CD4-positive, alpha-beta T cell treated with Interleukin-1 beta for 1 hour (primary cell): ENCODE data around the gene OR2B6.
"Not testable (repeated sequence)": the region's sequence is repeated elsewhere in the genome, so short reads cannot be mapped to it uniquely, and the experiment has no call there.

Experiments used
- DNase-seq, 2 donors: peaks; one replicate each; pipeline ENCODE4 v3.0.0-alpha.2; 2020 to 2022

The OR2B6 gene

DNA sequence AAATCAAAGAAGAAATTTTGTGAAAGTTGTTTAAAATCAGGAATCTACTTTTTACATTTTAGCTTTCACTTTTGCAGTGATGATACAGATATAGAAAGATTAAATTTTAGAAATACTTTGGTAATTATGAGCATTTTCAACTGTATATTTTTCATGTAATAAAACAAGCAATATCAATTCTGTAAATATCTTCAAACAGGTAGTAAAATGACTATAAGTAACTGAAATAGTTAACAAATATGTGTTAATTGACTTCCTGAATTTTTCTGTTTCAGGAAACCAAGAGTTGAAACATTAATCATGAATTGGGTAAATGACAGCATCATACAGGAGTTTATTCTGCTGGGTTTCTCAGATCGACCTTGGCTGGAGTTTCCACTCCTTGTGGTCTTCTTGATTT lies at the start of gene OR2B6:
TSS of gene OR2B6 (plus strand) at position 301 of the 400 bp plus-strand sequence. CDS start at position 301, 0 bp downstream.
- DNase-seq: no peak

DNA sequence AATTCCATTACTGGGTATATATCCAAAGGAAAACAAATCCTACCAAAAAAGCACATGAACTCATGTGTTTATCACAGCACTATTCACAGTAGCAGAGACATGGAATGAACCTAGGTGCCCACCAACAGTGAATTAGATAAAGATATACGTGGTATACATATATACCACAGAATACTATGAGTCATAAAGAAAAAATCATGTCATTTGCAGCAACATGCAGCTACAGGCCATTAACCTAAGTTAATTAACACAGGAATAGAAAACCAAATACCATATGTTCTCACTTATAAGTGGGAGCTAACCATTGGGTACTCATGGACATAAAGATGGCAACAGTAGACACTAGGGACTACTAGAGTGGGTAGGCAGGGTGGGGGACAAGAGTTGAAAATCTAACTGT lies 49.0 kb upstream of the OR2B6 start:
- DNase-seq: no peak

DNA sequence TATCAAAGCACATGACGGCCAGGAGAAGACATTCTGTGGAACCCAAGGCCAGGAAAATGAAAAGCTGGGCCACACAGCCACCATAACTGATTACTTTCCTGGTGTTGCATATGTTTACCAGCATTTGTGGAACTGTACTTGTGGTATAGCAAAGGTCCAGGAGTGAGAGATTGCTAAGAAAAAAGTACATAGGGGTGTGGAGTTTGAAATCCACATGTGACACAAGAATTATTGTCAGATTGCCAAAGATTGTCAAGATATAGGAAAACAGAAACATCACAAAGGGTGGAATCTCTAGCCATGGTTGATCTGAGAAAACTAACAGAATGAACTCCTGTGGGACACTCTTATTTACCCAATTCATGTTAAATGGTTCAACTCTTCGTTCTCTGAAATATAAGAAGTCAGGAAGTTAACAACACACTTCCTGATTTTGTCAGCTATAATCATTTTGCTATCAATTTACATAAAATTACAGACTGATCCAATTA lies 45.0 kb upstream of the OR2B6 start, which contains the start of gene OR2B2:
TSS of gene OR2B2 (minus strand) at position 441 of the 491 bp plus-strand sequence. CDS start at position 364, 77 bp downstream.
- no peak for DNase-seq

DNA sequence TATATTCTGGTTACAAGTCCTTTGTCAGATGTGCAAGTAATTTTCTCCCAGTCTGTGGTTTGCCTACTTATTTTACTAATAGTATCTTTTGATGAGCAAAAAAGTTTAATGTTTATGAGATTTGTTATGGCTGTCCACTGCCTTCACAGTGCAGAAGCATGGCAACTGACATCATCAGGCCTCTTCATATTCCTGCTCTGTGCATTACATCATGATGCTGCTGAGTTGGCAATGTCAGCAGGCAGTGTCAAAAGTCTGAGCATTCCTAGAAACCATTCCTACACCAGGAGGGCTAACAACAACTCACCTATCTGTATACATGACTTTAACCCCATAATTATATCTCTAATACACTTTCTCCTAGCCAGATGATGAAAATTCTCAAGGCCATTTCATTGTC lies 34.1 kb upstream of the OR2B6 start:
- no peak for DNase-seq

DNA sequence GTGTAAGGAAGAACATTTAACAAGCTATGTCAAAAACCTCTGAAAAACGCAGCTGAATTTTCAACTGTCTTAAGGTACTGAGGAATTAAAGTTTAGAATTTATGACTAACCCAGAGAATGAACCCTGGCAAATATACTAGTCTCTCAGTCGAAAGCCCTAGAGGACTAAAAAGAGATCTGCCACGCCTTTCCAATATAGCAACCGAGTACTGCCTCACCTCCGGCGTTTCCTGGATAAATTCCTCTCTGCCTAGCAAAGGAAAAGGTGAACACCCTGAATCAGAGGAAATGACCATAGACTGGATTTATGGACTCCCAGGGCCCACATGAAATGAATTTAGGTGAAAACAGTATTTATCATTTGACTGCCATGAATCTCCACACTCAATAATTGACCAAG lies 32.9 kb upstream of the OR2B6 start:
- DNase-seq: no peak

DNA sequence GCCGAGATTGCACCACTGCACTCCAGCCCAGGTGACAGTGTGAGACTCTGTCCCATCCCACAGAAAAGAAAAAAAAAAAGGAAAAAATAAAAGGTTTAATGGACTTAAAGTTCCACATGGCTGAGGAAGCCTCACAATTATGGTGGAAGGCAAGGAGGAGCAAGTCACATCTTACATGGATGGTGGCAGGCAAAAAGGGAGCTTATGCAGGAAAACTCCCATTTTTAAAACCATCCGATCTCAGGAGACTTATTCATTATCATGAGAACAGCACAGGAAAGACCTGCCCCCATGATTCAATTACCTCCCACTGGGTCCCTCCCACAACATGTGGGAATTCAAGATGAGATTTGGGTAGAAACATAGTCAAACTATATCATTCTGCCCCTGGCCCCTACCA lies 29.0 kb upstream of the OR2B6 start:
- DNase-seq: not testable (repeated sequence)

DNA sequence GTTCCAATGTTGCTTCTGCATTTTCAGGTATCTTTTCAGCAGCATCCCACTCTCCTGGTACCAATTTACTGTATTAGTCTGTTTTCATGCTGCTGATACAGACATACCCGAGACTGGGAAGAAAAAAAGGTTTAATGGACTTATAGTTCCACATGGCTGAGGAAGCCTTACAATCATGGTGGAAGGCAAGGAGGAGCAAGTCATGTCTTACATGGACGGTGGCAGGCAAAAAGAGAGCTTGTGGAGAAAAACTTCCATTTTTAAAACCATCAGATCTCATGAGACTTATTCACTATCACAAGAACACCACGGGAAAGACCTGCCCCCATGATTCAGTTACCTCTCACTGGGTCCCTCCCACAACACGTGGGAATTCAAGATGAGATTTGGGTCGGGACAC lies 27.1 kb upstream of the OR2B6 start:
- DNase-seq: not testable (repeated sequence)

DNA sequence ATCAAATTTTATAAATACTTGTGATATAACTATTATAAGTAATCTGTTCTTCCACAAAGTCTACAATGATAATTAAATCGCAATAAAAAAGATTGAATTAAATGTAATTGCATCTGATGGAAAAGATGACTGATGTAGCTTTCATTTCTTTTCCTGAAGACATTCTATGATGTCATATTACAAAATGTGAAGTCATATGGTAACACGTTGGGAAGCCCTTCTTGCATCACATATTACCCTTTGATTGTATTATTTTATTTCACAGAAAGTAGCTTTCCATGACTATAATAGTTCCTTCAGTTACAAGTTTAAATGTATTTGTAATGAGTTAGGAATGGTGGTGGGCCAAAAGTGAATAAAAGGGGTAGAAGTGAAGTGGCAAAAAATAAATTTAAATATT lies 25.8 kb upstream of the OR2B6 start:
- DNase-seq: no peak

DNA sequence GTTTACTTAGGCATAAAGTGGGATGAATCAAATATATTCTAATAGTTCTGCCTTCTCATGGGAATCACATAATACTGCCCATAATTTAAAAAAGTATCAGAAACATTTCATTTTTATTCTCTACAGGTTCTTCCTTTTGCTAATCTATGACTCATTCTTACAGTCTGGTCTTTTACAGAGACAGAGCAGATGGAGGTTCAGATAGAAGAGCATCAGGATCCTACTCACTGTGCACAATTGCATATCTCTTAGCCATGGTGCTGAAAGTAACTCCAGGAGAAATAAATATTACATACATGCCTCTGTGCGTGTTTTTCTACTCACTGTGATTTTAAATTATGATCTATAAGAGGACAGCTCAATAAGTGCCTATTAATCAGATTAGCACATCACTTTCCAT lies 16.3 kb upstream of the OR2B6 start:
- DNase-seq: no peak

DNA sequence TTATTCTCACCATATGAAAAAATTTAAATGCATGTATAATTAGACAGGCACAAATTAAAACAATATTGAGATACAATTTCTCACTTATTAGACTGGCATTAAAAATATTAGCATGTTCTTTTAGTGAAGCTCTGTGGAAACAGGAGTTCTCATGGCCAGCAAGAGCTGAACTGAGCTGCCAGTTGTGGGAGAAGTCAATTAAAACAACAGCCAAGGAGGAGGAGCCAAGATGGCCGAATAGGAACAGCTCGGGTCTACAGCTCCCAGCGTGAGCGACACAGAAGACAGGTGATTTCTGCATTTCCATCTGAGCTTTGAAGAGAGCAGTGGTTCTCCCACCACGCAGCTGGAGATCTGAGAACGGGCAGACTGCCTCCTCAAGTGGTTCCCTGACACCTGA lies 14.0 kb upstream of the OR2B6 start:
- DNase-seq: not testable (repeated sequence)

DNA sequence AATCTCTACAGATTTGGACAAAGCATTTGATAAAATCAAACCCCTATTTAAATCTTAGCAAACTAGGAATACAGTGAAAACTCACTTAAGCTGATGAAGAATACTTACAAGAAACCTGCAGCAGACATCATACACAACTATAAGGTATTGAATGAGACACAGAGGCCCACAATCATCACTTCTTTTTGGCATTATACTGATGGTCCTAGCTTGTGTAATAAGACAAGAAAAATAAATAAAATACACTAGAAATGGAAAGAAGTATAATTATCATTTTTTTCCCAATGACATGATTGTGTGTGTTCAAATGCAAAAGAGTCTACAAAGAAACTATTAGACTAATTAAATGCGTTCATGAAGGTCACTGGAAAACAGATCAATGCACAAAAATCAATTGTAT lies 8.8 kb upstream of the OR2B6 start:
- DNase-seq: no peak

DNA sequence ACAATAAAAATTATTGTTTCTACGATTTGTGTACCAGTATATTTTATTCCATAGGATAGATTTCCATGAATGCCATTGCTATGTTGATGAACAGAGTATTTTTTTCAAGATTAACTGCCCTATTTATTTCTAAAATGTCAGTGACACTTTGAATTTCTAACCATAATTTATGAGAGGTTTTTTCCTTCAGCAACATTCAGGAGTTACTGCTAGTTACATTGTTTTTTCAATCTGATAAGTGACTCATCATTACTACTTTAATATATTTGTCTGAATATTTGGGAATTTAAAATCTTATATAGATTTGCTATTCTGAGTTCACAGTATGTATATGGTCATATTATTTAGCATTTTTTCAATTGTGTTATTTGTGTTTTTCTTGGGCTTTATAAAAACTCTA lies 6.0 kb upstream of the OR2B6 start:
- DNase-seq: no peak

DNA sequence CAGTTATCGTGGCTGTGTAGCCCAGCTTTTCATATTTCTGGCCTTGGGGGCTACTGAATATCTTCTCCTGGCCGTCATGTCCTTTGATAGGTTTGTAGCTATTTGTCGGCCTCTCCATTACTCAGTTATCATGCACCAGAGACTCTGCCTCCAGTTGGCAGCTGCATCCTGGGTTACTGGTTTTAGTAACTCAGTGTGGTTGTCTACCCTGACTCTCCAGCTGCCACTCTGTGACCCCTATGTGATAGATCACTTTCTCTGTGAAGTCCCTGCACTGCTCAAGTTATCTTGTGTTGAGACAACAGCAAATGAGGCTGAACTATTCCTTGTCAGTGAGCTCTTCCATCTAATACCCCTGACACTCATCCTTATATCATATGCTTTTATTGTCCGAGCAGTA lies 475 bp downstream of the OR2B6 start:
- no peak for DNase-seq

DNA sequence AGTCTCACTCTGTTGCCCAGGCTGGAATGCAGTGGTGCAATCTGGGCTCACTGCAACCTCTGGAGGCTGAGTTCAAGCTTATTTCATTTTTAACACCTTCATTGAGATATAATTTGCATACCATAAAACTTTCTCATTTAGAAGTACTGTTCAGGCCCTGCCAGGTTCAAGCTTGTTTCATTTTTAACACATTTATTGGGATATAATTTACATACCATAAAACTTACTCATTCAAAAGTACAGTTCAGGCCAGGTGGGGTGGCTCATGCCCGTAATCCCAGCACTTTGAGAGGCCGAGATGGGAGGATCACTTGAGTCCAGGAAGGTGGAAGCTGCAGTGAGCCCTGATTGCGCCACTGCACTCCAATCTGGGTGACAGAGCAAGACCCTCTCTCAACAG lies 5.5 kb downstream of the OR2B6 start:
- no peak for DNase-seq

DNA sequence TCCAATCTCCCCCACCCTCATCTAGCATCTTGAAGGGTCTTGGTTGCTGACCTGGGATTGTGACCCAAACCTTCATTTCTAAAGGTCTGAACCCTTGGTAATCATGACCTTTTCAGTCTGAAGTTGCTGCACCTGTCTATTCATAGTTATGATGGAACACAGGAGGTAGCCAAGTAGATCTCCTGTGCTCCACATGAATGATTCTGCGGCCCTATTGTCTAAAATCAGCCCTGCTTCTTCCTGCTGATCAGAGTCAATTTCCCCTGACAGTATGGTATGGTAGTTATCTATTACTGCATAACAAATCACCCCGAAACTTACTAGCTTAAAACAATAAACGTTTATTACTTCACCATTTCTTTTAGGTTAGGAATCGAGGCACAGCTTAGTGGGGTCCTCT lies 9.0 kb downstream of the OR2B6 start:
- no peak for DNase-seq

DNA sequence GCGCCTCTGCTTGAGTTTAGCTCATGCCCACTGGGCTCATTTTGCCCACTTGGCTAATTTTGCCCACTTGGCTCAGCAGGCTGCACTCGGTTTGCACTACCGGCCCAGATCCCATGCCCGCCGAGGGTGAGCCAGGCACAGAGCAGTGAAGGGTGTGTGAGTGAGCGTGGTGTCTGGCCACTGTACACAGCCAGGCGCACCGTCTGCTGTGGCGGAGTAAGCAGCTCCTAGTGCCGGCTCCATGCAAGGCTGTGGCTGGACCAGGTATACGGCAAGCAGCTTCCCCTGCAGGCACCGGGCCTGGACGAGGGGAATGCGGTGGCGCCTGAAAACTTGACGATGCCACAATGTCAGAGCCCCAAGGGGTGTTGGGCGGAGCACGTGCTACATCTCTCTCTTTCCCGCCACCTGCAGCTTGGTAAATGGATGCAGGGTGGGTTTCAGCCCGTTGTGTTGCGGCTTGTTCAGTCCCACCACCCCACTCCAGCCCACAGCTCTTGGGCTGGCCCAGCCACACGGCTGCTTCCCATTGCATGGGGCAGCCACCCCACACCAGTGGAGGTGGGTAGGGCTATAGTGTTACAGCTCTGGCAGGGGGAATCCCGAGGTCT lies 9.9 kb downstream of the OR2B6 start:
- no peak for DNase-seq

DNA sequence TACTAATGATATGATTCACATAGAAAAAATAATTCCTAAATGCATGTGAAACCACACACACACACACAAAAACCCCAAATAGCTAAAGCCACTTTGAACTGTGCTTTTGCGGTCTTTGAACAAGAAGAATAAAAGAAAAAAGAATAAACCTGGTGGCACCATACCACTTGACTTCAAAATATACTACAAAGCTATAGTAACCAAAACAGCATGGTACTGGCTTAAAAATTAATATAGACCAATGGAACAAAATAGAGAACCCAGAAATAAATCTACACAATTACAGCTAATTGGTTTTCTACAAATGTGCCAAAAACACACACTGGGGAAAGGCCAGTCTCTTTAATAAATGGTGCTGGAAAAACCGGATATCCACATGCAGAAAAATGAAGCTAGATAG lies 13.4 kb downstream of the OR2B6 start:
- no peak for DNase-seq

DNA sequence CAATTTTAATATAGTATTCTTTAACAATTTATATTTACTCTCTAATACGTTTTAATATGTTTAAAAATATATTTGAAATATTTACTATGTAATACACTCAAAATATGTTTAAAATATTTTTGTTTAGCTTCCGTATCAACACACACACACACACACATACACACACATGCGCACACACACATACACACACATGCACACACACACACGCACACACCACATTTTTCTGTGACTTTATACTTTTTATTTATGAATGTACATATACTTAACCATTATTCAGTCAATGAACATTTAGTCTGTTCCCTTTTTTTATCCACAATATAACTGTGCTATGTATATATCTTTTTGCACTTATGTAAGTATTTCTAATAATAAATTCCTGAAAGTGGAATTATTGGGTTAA lies 15.7 kb downstream of the OR2B6 start:
- DNase-seq: no peak

DNA sequence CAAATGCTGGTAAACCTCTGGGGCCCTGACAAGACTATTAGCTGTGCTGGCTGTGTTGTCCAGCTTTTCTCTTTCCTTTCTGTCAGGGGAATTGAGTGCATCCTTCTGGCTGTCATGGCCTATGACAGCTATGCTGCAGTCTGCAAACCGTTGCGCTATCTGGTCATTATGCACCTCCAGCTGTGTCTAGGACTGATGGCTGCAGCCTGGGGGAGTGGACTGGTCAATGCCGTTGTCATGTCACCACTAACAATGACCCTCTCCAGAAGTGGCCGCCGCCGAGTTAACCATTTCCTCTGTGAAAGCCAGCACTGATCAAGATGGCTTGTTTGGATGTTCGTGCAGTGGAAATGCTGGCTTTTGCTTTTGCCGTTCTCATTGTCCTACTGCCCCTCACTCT lies 20.3 kb downstream of the OR2B6 start:
- no peak for DNase-seq

DNA sequence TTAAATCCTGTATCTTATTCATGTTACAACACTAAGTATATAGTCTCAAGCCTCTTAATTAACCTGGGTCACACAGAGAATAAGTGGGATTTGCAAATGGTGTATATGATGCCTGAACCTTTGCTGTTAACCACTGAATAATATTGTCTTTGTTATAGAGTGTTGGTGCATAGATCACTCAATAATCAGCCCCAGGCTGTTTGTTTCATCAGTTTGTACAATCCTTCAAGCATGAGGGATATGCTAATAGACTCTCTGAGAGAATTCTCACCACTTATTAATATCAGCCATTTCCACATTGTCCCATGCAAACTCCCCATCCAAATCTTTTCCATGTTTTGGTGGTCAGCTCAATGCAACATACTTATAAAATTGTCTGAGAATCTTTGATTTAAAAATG lies 21.7 kb downstream of the OR2B6 start:
- no peak for DNase-seq

DNA sequence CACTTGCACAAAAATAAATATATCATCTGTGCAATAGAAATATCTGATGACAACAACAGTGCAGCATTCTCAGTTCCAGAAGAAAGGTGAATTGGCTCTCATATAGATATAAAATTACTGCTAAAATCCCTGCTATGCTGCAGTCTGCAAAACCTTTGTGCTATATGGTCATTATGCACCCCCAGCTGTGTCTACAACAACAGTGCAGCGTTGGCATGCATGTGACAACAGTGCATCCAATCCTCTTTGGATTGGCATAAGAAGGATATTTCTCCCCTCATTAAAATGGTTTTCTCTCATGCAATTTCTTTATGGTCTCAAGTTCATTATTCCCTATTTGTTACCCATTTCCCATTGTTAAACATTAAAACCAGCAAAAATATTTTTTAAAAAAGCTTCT lies 23.1 kb downstream of the OR2B6 start:
- DNase-seq: no peak

DNA sequence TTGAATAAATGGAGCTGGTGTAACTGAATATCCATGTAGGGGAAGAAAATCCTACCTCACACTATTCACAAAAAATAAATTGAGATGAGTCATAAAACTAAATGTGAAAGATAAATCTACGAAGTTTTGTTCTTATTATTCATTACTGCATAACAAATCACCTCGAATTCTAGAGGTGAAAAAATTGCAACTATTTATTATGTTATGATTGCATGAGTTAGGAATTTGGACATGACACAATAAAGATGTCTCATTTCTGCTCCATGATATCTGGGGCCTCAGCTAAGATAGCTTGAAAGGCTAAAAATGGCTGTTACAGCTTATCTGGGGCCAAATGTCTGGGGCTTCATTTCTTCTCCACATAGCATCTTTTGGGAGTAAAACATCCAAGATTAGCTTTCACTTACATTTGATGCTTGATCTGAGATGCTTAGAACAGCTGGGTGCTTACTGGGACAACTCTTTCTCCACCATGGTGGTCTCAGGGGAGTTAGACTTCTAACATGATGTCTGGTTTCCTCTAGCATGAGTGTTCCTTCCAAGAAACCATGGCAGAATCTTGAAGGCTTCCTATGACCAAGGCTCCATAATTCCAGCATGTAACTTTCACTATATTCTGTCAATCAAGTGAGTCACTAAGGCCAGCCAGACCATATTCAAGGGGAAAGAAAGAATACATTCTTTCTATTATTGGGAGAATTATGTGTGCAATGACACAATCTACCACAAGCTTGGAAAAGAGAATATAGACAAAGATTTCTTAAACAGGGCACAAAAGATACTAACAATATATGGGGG lies 30.1 kb downstream of the OR2B6 start:
- DNase-seq: no peak

DNA sequence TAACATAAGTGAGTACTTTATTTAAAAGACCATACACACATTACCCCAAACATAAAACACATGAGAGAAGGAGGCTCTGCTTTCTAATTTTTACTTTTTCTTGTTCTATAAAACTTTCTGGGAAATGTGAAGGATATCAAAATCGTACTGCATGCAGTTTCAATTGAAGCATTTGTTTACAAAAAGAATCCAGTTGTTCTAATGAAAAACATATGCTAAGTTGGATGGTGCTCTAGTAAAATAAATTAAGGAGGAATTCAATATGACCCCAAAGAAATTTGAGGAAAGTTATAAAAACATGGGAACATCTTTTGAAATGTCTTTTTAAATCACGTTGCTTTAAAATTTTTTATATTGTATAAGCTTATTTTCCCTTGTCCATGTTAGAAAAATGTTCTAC lies 37.6 kb downstream of the OR2B6 start:
- no peak for DNase-seq

DNA sequence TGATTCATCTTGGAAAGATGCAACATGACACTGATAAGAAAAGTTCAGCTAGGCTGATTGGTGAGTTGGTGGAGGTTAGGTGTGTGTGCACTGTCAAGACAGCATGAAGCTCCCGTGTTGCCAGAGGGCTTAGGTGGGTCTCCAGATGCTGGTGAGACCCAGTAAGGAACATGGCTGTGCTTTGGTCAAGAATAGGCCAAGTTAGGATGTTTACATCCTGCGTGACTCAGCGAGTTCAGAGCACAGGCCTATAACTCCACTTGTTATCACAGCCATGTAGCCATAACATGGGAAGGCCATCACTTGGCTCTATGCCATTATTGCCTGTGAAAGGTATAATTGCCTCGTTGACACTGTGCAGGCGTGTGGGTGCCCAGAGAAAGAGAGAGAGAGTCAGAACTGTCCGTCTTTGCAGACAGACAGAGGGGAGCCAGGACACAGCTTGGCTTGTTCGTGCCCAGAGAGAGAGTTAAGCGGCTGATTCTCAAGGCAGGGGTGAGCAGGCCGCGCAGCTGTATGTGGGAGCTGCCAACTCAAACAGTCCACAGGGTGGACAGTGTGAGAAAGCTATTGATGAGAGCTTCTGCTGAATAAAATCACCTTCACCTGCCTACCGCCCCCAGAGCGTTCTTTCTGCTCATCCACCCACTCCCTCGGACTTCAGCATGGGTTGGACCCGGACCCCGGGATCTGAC lies 43.5 kb downstream of the OR2B6 start:
- no peak for DNase-seq
